Measurements from ENCODE around the gene RAX. TPM values are rescaled to one million over a fixed set of nuclear protein-coding genes. Genes with fewer than 3 reads are reported as not detected.
A peak's percentile ranks its signal among the peaks of the same experiment; 100 is the strongest.

RAX gene
- polyA plus RNA-seq, 1 donor (not counting 4 experiments of a cell fraction or from before 2014, with no cell fraction given) = not detected

GRCh38 chr18:59300676-59301285 lies 27.5 kb upstream of the RAX start:
- Histone ChIP-seq H3K79me2 (ENCODE audit: control insufficient read depth, insufficient read depth, low read length) (no peaks in the 10 kb centered on the region), H3K4me3 (ENCODE audit: control insufficient read depth in 2 of 3, extremely low read depth in 1 of 3, insufficient read depth in 2 of 3, low read depth in 1 of 3, low read length in 3 of 3) (no peak overlapping the region), H3K27ac (ENCODE audit: control insufficient read depth, insufficient read depth, low read length) (no peak overlapping the region), H3K9ac (ENCODE audit: control insufficient read depth, extremely low read depth, insufficient read depth, low read length) (no peak overlapping the region), H3K4me1 (ENCODE audit: control insufficient read depth, extremely low read depth, insufficient read depth, low read length) (peaks cover 9% of the 10 kb centered on the region), H3K27me3 (ENCODE audit: control insufficient read depth, extremely low read depth, insufficient read depth, low read length) (peaks cover 10% of the 10 kb centered on the region), H3K4me2 (ENCODE audit: control insufficient read depth, extremely low read depth, insufficient read depth, low read depth, low read length) (peak overlapping the region; percentile 33), H3K36me3 (ENCODE audit: control insufficient read depth in 2 of 2, extremely low read depth in 1 of 2, insufficient read depth in 2 of 2, low read length in 2 of 2) (no peaks in the 10 kb centered on the region), H3K9me1 (ENCODE audit: control insufficient read depth, extremely low read depth, insufficient read depth, low read length) (no peaks in the 10 kb centered on the region), H4K20me1 (ENCODE audit: control insufficient read depth, extremely low read depth, insufficient read depth, low read length) (no peaks in the 10 kb centered on the region), H3K9me3 (ENCODE audit: control insufficient read depth, low read depth, low read length) (no peaks in the 10 kb centered on the region), H2AFZ (ENCODE audit: control insufficient read depth, low read length) (no peak overlapping the region)
- DNase-seq (ENCODE audit: low read depth, low spot score) (no peak), FAIRE-seq (peak; percentile 85)
- dilution Hi-C loops (cut with MboI; ENCODE audit: extremely low pct_ligation_motif_present, low sequenced_read_pairs) = no loop called here
- TF ChIP-seq, protein P1, sequence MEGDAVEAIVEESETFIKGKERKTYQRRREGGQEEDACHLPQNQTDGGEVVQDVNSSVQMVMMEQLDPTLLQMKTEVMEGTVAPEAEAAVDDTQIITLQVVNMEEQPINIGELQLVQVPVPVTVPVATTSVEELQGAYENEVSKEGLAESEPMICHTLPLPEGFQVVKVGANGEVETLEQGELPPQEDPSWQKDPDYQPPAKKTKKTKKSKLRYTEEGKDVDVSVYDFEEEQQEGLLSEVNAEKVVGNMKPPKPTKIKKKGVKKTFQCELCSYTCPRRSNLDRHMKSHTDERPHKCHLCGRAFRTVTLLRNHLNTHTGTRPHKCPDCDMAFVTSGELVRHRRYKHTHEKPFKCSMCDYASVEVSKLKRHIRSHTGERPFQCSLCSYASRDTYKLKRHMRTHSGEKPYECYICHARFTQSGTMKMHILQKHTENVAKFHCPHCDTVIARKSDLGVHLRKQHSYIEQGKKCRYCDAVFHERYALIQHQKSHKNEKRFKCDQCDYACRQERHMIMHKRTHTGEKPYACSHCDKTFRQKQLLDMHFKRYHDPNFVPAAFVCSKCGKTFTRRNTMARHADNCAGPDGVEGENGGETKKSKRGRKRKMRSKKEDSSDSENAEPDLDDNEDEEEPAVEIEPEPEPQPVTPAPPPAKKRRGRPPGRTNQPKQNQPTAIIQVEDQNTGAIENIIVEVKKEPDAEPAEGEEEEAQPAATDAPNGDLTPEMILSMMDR (optimal IDR thresholded peaks at IDR 0.05 in 1 of 3, IDR thresholded peaks at IDR 0.05 in 1 of 3, conservative IDR thresholded peaks at IDR 0.05 in 1 of 3; ENCODE audit: extremely low read depth in 1 of 3, insufficient read depth in 2 of 3, low read length in 3 of 3) = no peak
- TF ChIP-seq EZH2 (IDR thresholded peaks at IDR 0.05; ENCODE audit: low read length) = no peak

- H3K4me2 ChIP-seq (ENCODE audit: control insufficient read depth, extremely low read depth, insufficient read depth, low read depth, low read length) = no peak overlapping the region
- dilution Hi-C loops (cut with MboI; ENCODE audit: extremely low pct_ligation_motif_present, low sequenced_read_pairs) = no loop called here
- no peaks in the 10 kb centered on the region for H4K20me1 ChIP-seq (ENCODE audit: control insufficient read depth, extremely low read depth, insufficient read depth, low read length)
- H3K9me3 ChIP-seq (ENCODE audit: control insufficient read depth, low read depth, low read length) = no peaks in the 10 kb centered on the region
- H2AFZ ChIP-seq (ENCODE audit: control insufficient read depth, low read length) = no peak overlapping the region
- H3K27ac ChIP-seq (ENCODE audit: control insufficient read depth, insufficient read depth, low read length) = no peak overlapping the region
- H3K79me2 ChIP-seq (ENCODE audit: control insufficient read depth, insufficient read depth, low read length) = no peaks in the 10 kb centered on the region
- H3K4me1 ChIP-seq (ENCODE audit: control insufficient read depth, extremely low read depth, insufficient read depth, low read length) = peaks cover 9% of the 10 kb centered on the region
- FAIRE-seq (no peak), DNase-seq (ENCODE audit: low read depth, low spot score) (no peak)
- no peaks in the 10 kb centered on the region for H3K9me1 ChIP-seq (ENCODE audit: control insufficient read depth, extremely low read depth, insufficient read depth, low read length)
- no peaks in the 10 kb centered on the region for H3K36me3 ChIP-seq (ENCODE audit: control insufficient read depth in 2 of 2, extremely low read depth in 1 of 2, insufficient read depth in 2 of 2, low read length in 2 of 2)
- H3K4me3 ChIP-seq (ENCODE audit: control insufficient read depth in 2 of 3, extremely low read depth in 1 of 3, insufficient read depth in 2 of 3, low read depth in 1 of 3, low read length in 3 of 3) = no peak overlapping the region
- no peak overlapping the region for H3K9ac ChIP-seq (ENCODE audit: control insufficient read depth, extremely low read depth, insufficient read depth, low read length)
- no peak for TF ChIP-seq EZH2 (IDR thresholded peaks at IDR 0.05; ENCODE audit: low read length)
- TF ChIP-seq, protein P1 (optimal IDR thresholded peaks at IDR 0.05 in 1 of 3, IDR thresholded peaks at IDR 0.05 in 1 of 3, conservative IDR thresholded peaks at IDR 0.05 in 1 of 3; ENCODE audit: extremely low read depth in 1 of 3, insufficient read depth in 2 of 3, low read length in 3 of 3) = no peak
- peaks cover 13% of the 10 kb centered on the region for H3K27me3 ChIP-seq (ENCODE audit: control insufficient read depth, extremely low read depth, insufficient read depth, low read length)
Measured at GRCh38 chr18:59298871-59299270, 25.6 kb upstream of the RAX start.

Measured in keratinocyte (primary cell).